GM19395 (cell line): ENCODE data around the gene PYURF.

Experiments used
- ATAC-seq: cut with Tn5 transposase; IDR thresholded peaks from one replicate; pipeline ENCODE4 v1.9.1; 2021; ENCODE audit warnings: mild to moderate bottlenecking, moderate library complexity; ENCODE audit not compliant: unreplicated experiment

PYURF gene

GRCh38 chr4:88514557-88515511, 8.7 kb downstream of the PYURF start:
- no peak for ATAC-seq

GRCh38 chr4:88511236-88511635, 12.3 kb downstream of the PYURF start:
- no peak for ATAC-seq

GRCh38 chr4:88503344-88503743, 20.2 kb downstream of the PYURF start:
- no peak for ATAC-seq

- ATAC-seq = no peak
These were observed 25.6 kb downstream of the PYURF start for GRCh38 chr4:88497859-88498409.

GRCh38 chr4:88489100-88489761, 34.3 kb downstream of the PYURF start:
- no peak for ATAC-seq

- ATAC-seq = no peak
These were observed 42.0 kb downstream of the PYURF start for GRCh38 chr4:88481537-88481936.

GRCh38 chr4:88478247-88478646, 45.3 kb downstream of the PYURF start:
- ATAC-seq = no peak

- no peak for ATAC-seq
These were observed 46.2 kb downstream of the PYURF start for GRCh38 chr4:88477229-88477860.
